ENCODE measurements around the gene RAPGEF4.

The RAPGEF4 gene

DNA sequence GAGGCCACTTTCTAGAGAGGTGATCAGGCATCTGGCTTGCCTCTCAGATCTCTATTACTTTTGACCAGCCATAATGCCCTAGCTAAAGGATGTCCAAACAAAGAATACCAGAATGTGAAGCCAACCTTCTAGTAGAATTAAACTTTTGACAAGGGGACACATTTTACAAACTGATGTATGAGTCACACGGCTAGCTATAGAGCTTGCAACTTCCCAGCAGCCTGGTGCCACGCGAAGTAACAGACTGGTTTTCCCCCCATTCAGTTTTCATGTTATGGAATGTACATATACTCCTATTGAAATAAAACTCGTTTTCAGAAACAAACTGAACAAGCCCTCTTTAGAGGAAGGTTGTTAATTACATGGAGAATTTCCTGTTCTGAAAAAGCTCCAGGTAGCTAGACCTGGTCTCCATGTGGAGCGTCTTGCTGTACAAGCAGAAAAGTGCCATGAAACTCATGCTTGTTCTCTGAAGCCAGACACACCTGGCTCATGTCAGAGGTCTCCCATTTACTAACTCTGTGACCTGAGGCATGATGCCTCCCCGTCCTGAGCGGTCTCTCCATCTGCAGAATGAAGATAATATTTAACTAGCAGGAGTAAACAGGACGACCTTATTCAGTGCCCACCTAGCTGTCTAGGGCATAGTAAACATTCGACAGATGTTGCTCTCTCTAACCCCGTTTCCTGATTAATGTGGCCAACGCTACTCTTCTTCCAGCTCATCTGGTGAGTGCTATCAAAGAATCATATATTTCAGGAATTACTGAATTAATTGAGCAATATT is 258.5 kb downstream of the RAPGEF4 start:
- no peak overlapping the region for H3K4me3 ChIP-seq (ENCODE audit: low read depth, low read length)
- TF ChIP-seq, protein P1, sequence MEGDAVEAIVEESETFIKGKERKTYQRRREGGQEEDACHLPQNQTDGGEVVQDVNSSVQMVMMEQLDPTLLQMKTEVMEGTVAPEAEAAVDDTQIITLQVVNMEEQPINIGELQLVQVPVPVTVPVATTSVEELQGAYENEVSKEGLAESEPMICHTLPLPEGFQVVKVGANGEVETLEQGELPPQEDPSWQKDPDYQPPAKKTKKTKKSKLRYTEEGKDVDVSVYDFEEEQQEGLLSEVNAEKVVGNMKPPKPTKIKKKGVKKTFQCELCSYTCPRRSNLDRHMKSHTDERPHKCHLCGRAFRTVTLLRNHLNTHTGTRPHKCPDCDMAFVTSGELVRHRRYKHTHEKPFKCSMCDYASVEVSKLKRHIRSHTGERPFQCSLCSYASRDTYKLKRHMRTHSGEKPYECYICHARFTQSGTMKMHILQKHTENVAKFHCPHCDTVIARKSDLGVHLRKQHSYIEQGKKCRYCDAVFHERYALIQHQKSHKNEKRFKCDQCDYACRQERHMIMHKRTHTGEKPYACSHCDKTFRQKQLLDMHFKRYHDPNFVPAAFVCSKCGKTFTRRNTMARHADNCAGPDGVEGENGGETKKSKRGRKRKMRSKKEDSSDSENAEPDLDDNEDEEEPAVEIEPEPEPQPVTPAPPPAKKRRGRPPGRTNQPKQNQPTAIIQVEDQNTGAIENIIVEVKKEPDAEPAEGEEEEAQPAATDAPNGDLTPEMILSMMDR (IDR thresholded peaks at IDR 0.05; ENCODE audit: insufficient read depth, low read depth, low read length, missing control alignments) = no peak
- DNase-seq (ENCODE audit: low read depth) = no peak

DNA sequence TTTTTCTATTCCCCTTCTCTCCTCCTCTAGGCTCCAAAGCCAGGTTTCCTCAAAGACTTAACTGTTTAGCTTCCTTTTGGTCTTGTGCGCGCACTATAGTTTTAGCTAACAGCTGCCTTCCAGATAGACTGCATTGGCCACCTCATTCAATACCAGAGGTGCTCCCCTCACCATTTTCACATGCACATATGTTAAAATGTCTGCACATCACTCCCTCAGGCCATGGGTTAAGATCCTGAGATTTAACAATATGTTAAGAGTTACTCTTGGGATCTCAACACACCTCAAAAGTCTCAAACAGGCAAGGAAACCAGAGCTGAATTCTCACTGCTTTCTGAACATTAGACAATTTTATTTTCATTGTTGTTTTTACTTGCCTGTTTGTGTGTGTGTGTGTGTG is 259.2 kb downstream of the RAPGEF4 start:
- TF ChIP-seq, protein P1 (IDR thresholded peaks at IDR 0.05; ENCODE audit: insufficient read depth, low read depth, low read length, missing control alignments) = no peak
- DNase-seq (ENCODE audit: low read depth) = no peak
- no peak overlapping the region for H3K4me3 ChIP-seq (ENCODE audit: low read depth, low read length)

DNA sequence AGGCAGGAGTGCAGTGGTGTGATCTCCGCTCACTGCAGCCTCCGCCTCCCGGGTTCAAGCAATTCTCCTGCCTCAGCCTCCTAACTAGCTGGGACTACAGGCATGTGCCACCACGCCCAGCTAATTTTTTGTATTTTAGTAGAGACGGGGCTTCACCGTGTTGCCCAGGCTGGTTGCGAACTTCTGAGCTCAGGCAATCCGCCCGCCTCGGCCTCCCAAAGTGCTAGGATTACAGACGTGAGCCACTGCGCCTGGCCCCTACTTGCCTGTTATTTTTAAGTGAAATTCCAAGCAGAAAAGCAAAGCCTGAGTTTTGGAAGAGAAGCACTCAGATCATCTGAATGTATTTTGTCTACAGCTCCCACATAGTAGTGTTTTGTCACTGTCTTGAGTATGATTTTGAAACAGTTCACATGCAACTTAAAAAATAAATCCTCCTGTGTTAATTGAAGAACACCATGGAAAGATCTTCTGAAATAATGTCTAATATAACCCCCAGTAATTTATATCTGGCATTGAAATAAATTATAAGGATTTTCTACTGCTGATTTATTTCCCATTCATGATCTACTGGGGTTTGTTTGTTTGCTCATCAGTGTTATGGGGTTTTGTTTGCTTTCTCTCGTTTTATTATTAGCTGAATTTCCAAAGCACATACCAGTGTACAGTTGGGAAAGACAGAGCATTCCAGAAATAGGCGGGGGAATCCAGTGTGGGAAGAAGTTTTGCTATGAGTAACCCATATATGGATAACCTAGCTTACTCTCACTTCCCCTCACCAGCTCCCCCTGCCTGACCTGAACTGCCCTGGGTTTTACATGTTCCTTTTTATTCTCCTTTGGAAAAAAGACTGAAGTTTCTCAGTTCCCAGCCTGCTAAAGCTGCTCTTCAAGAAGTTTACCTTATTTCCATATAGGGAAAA is 259.9 kb downstream of the RAPGEF4 start:
- no peak overlapping the region for H3K4me3 ChIP-seq (ENCODE audit: low read depth, low read length)
- TF ChIP-seq, protein P1 (IDR thresholded peaks at IDR 0.05; ENCODE audit: insufficient read depth, low read depth, low read length, missing control alignments) = no peak
- no peak for DNase-seq (ENCODE audit: low read depth)

DNA sequence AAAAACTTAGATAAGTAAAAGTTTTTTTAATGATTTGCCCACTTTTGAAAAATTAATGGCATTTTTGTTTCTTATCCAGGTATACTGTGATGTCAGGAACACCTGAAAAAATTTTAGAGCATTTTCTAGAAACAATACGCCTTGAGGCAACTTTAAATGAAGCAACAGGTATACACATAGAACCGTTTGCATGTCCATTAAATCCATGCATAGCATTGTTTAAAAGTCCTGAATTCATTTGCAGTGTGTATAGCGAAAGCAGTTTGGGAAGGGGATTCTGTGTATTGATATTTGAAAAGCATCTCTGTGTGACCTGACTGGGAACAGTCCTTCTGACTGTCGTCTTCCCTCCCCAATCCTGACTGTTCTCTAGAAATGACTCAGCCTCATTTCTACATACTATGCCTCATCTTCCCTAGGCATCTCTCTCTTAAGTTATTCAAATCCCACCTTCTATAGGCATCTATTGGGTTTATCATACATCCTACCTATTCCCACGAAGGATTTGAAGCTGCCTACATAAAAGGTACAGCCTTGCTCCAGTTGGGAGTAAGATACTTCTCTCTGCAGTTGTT is 260.8 kb downstream of the RAPGEF4 start:
- DNase-seq (ENCODE audit: low read depth) = no peak
- TF ChIP-seq, protein P1 (IDR thresholded peaks at IDR 0.05; ENCODE audit: insufficient read depth, low read depth, low read length, missing control alignments) = no peak
- H3K4me3 ChIP-seq (ENCODE audit: low read depth, low read length) = no peak overlapping the region

DNA sequence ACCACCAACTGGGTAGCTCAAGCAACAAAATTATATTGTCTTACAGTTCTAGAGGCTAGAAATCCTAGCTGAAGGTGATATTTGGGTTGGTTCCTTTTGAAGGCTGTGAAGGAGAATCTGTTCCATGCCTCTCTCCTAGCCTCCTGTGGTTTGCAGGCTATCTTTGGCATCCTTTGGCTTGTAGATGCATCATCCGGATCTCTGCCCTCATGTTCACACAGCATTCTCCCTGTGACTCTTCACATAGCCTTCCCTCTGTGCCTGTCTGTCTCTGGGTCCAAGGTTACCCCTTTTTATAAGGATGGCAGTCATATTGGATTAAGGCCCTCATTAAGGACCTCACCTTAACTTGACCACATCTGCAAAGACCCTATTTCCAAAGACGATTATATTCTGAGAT is 261.4 kb downstream of the RAPGEF4 start:
- H3K4me3 ChIP-seq (ENCODE audit: low read depth, low read length) = no peak overlapping the region
- DNase-seq (ENCODE audit: low read depth) = no peak
- TF ChIP-seq, protein P1 (IDR thresholded peaks at IDR 0.05; ENCODE audit: insufficient read depth, low read depth, low read length, missing control alignments) = no peak

DNA sequence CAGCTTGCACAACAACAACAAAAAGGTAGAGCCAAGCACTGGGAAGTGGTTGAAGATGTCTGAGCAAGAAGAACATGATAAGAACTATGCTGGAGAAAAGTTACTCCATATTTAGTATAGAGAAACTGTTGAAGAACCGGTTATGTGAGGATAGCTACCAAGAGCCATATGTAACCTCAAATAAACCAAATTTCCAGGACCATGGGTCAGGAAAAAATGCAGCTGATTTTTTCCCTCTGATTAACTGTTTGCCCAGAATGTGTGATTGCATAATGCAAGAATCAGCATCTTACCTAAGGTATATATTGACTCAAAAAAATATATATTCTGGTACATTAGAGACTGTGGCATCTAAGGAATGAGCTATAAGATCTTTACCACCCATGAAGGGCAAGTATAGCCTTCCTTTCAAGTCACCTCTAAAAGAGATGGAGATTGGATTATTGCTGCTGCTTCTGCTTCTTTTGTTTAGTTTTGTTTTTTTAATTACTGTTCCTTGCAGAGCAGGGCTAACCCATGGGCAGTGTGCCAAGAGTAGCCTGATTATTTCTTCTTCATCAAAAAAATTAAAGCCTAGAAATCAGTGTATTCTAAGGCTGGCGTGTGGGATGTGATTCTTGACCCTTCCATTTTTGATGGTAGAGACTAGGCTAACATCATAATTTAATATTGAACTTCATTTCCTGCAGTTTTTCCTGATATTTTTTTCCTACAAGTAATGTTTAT is 263.1 kb downstream of the RAPGEF4 start:
- DNase-seq (ENCODE audit: low read depth) = no peak
- TF ChIP-seq, protein P1 (IDR thresholded peaks at IDR 0.05; ENCODE audit: insufficient read depth, low read depth, low read length, missing control alignments) = no peak
- no peak overlapping the region for H3K4me3 ChIP-seq (ENCODE audit: low read depth, low read length)
